Measurements from ENCODE around the gene DNAH2. TPM values are rescaled to one million over a fixed set of nuclear protein-coding genes. Genes with fewer than 3 reads are reported as not detected.
A peak's percentile ranks its signal among the peaks of the same experiment; 100 is the strongest.

The DNAH2 gene
- total RNA-seq, 1 donor from 2014 or later = 0.26 TPM

DNA sequence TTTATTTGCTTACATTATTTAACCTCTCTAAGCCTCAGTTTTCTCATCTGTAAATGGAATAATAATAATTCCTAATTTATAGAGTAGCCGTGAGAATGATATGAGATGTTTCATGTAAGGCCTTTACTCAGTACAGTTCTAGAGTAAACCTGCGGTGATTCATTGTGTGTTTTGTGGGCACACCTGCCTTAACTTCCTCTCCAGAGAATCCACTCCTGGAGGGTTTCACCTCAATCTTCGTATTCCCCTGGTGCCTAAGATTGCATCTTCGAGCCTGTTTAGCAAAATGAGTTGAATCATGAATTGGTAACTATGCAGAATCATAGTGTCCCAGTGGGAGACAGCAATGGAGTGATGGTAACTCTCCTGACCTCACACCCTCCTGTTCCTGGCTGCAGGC is 52.3 kb downstream of the DNAH2 start:
- Histone ChIP-seq H3K27me3 (ENCODE audit: control insufficient read depth, insufficient read depth, low read length) (no peaks in the 10 kb centered on the region), H3K36me3 (ENCODE audit: control insufficient read depth, insufficient read depth, low read length) (no peaks in the 10 kb centered on the region), H3K4me3 (ENCODE audit: low read depth, low read length) (no peak overlapping the region)
- no peak for TF ChIP-seq CTCF (IDR thresholded peaks at IDR 0.05; ENCODE audit: insufficient read depth, low read length, severe bottlenecking)
- peak; percentile 76 for DNase-seq (ENCODE audit: low read depth)
- no peak for FAIRE-seq

DNA sequence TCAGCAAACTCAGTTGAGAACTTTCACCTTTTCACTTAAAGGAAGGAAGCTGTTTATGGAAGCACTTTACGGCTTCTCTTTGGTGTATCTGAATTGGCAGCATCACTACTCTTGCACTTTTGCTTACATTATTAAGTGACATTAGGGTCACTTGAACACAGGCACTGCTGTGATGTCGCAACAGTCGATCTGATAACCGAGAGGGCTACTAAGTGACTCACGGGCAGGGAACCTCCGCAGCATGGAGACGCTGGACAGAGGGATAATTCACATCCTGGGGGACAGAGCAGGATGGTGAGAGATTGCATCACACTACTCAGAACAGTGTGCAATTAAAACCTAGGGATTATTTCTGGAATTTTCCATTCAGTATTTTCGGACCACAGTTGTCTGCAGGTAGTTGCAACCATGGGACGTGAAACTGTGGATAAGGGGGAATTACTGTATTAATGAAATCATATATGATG is 56.5 kb downstream of the DNAH2 start:
- Histone ChIP-seq H3K36me3 (ENCODE audit: control insufficient read depth, insufficient read depth, low read length) (no peaks in the 10 kb centered on the region), H3K4me3 (ENCODE audit: low read depth, low read length) (no peak overlapping the region), H3K27me3 (ENCODE audit: control insufficient read depth, insufficient read depth, low read length) (no peaks in the 10 kb centered on the region)
- no peak for FAIRE-seq
- peak; percentile 30 for DNase-seq (ENCODE audit: low read depth)
- no peak for TF ChIP-seq CTCF (IDR thresholded peaks at IDR 0.05; ENCODE audit: insufficient read depth, low read length, severe bottlenecking)

DNA sequence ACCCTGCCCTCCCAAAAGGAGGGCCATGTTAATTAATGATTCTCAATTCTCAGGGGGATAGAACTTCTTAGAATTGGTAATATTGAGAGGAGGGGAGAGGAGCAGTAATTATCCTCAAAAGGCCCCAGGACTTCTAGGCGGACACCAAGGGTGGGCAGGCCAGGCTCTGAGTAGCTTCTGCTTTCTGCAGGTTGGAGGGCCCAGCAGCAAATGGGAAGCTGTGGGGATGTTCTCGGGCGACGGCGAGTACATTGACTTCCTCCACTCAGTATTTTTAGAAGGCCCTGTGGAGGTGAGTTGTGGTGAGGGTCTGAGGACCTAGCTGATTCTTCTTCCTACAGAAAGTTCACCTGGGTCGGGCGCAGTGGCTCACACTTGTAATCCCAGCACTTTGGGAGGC is 57.5 kb downstream of the DNAH2 start:
- no peak for TF ChIP-seq CTCF (IDR thresholded peaks at IDR 0.05; ENCODE audit: insufficient read depth, low read length, severe bottlenecking)

DNA sequence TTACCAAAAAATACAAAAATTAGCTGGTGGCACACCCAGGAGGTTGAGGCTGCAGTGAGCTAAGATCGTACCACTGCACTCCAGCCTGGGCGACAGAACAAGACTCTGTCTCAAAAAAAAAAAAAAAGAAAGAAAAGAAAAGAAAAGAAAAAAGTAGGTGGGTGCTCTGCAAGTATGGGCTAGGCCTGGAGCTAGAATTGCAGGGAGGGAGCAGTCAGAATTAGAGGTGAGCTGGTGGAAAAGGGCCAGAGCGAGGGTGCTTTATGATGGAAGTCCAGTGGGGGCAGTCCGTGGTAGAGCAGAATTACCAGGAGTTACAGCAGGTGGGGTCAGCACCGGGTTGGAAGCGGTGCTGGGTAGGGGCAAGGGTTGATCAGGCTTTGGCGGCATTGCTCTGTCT is 59.5 kb downstream of the DNAH2 start:
- no peak for DNase-seq (ENCODE audit: low read depth)
- Histone ChIP-seq H3K36me3 (ENCODE audit: control insufficient read depth, insufficient read depth, low read length) (no peaks in the 10 kb centered on the region), H3K27me3 (ENCODE audit: control insufficient read depth, insufficient read depth, low read length) (no peaks in the 10 kb centered on the region), H3K4me3 (ENCODE audit: low read depth, low read length) (no peak overlapping the region)
- no peak for FAIRE-seq
- TF ChIP-seq CTCF (IDR thresholded peaks at IDR 0.05; ENCODE audit: insufficient read depth, low read length, severe bottlenecking) = no peak

More for the DNA sequence above, 57.5 kb downstream of the DNAH2 start:
- no peaks in the 10 kb centered on the region for H3K36me3 ChIP-seq (ENCODE audit: control insufficient read depth, insufficient read depth, low read length)
- no peaks in the 10 kb centered on the region for H3K27me3 ChIP-seq (ENCODE audit: control insufficient read depth, insufficient read depth, low read length)
- no peak overlapping the region for H3K4me3 ChIP-seq (ENCODE audit: low read depth, low read length)
- FAIRE-seq (no peak), DNase-seq (ENCODE audit: low read depth) (no peak)

DNA sequence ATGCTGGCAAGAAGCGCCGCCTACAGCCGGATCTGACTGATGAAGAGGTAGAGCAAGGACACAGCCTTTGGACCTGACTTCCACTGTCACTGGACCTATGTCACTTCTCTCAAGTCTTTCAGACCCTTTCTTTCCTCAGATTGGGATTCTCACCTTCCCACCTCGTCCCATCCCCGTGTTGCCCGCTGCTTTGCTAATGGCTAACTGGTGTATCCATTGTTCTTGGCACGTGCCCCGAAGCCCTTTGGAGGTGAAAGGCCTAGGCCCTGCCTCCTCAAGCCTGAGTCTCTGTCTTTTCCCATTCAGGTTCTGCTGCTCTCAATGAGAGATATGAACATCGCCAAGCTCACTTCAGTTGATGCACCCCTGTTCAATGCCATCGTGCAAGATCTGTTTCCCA is 63.2 kb downstream of the DNAH2 start:
- FAIRE-seq (no peak), DNase-seq (ENCODE audit: low read depth) (no peak)
- no peak for TF ChIP-seq CTCF (IDR thresholded peaks at IDR 0.05; ENCODE audit: insufficient read depth, low read length, severe bottlenecking)

DNA sequence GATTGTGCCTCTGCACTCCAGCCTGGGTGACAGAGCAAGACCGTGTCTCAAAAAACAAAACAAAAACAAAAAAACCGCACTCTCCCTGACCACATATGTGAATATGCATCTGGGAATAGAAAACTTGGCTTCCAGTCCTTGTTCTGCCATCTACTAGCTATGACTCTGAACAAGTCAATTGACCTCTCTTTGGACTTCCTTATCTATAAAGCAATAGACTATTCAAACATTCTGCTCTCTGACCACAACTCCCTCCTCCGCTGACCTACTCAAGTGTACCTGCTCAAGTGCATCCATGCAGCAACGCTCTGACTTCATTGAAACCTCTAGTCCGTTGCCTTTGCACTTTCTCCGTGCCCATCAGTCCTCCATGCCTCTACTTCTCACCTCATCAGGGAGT is 63.9 kb downstream of the DNAH2 start:
- no peak for TF ChIP-seq CTCF (IDR thresholded peaks at IDR 0.05; ENCODE audit: insufficient read depth, low read length, severe bottlenecking)
- no peaks in the 10 kb centered on the region for H3K36me3 ChIP-seq (ENCODE audit: control insufficient read depth, insufficient read depth, low read length)
- no peak overlapping the region for H3K4me3 ChIP-seq (ENCODE audit: low read depth, low read length)
- DNase-seq (ENCODE audit: low read depth) (no peak), FAIRE-seq (no peak)
- no peaks in the 10 kb centered on the region for H3K27me3 ChIP-seq (ENCODE audit: control insufficient read depth, insufficient read depth, low read length)

More for the DNA sequence above, 63.2 kb downstream of the DNAH2 start:
- no peaks in the 10 kb centered on the region for H3K27me3 ChIP-seq (ENCODE audit: control insufficient read depth, insufficient read depth, low read length)
- no peak overlapping the region for H3K4me3 ChIP-seq (ENCODE audit: low read depth, low read length)
- H3K36me3 ChIP-seq (ENCODE audit: control insufficient read depth, insufficient read depth, low read length) = no peaks in the 10 kb centered on the region
